ENCODE results near the gene PIM1.
A peak's percentile ranks its signal among the peaks of the same experiment; 100 is the strongest.
"Not testable (repeated sequence)": the region's sequence is repeated elsewhere in the genome, so short reads cannot be mapped to it uniquely, and the experiment has no call there.

Gene PIM1

GRCh38 chr6:37169496-37170272 lies at the start of gene PIM1:
Gene PIM1 (plus strand): TSS chr6:37170152. CDS start chr6:37170576, 424 bp downstream.
- DNase-seq (ENCODE audit: low read depth) = peak; percentile 96

- no peak for DNase-seq (ENCODE audit: low read depth)
Measured at GRCh38 chr6:37121556-37121955, 48.4 kb upstream of the PIM1 start.

GRCh38 chr6:37122861-37123260 lies 47.1 kb upstream of the PIM1 start:
- DNase-seq (ENCODE audit: low read depth) = no peak

- DNase-seq (ENCODE audit: low read depth) = no peak
Measured at GRCh38 chr6:37123957-37124729, 45.8 kb upstream of the PIM1 start.

- DNase-seq (ENCODE audit: low read depth) = no peak
Measured at GRCh38 chr6:37125774-37126492, 44.0 kb upstream of the PIM1 start.

GRCh38 chr6:37126493-37126958 lies 43.4 kb upstream of the PIM1 start:
- DNase-seq (ENCODE audit: low read depth) = no peak

GRCh38 chr6:37126961-37127616 lies 42.9 kb upstream of the PIM1 start:
- DNase-seq (ENCODE audit: low read depth) = no peak

GRCh38 chr6:37127961-37128862 lies 41.7 kb upstream of the PIM1 start:
- no peak for DNase-seq (ENCODE audit: low read depth)

- not testable (repeated sequence) for DNase-seq (ENCODE audit: low read depth)
Measured at GRCh38 chr6:37128863-37129443, 41.0 kb upstream of the PIM1 start.

- DNase-seq (ENCODE audit: low read depth) = no peak
Measured at GRCh38 chr6:37129566-37129965, 40.4 kb upstream of the PIM1 start.

- no peak for DNase-seq (ENCODE audit: low read depth)
Measured at GRCh38 chr6:37130704-37131103, 39.2 kb upstream of the PIM1 start.

GRCh38 chr6:37131104-37131959 lies 38.6 kb upstream of the PIM1 start:
- no peak for DNase-seq (ENCODE audit: low read depth)

GRCh38 chr6:37131960-37132253 lies 38.0 kb upstream of the PIM1 start:
- no peak for DNase-seq (ENCODE audit: low read depth)

- no peak for DNase-seq (ENCODE audit: low read depth)
Measured at GRCh38 chr6:37134036-37134395, 35.9 kb upstream of the PIM1 start.

- peak; percentile 85 for DNase-seq (ENCODE audit: low read depth)
Measured at GRCh38 chr6:37134396-37135191, 35.4 kb upstream of the PIM1 start.

- no peak for DNase-seq (ENCODE audit: low read depth)
Measured at GRCh38 chr6:37135835-37136694, 33.9 kb upstream of the PIM1 start.

GRCh38 chr6:37136821-37137200 lies 33.1 kb upstream of the PIM1 start:
- no peak for DNase-seq (ENCODE audit: low read depth)
